ENCODE data around the gene VPS35L.

The VPS35L gene

DNA sequence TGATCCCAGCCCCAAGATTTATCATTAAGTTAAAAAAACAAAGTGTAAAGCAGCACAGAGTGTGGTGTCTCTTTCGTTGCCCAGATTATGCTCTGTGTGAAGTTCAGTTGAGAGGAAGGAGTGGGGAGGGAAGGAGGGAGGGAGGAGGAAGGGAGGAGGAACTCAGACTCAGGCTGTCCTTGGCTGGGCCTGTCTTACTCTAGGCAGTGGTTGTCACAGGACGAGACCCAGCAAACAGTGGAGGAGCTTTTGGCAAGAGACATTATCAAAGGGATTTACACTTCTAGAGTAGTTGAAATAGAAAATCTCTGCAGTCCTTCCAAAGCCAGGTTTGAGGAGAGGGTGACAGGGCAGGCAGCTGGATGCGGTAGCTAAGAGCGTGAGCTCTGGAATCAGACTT lies 134.7 kb downstream of the VPS35L start:
- DNase-seq (ENCODE audit: low spot score) = no peak
- TF ChIP-seq, protein P1, sequence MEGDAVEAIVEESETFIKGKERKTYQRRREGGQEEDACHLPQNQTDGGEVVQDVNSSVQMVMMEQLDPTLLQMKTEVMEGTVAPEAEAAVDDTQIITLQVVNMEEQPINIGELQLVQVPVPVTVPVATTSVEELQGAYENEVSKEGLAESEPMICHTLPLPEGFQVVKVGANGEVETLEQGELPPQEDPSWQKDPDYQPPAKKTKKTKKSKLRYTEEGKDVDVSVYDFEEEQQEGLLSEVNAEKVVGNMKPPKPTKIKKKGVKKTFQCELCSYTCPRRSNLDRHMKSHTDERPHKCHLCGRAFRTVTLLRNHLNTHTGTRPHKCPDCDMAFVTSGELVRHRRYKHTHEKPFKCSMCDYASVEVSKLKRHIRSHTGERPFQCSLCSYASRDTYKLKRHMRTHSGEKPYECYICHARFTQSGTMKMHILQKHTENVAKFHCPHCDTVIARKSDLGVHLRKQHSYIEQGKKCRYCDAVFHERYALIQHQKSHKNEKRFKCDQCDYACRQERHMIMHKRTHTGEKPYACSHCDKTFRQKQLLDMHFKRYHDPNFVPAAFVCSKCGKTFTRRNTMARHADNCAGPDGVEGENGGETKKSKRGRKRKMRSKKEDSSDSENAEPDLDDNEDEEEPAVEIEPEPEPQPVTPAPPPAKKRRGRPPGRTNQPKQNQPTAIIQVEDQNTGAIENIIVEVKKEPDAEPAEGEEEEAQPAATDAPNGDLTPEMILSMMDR (IDR thresholded peaks at IDR 0.05; ENCODE audit: borderline replicate concordance, control extremely low read depth, extremely low read depth, insufficient read depth, missing control alignments) = no peak
- in situ Hi-C loops (cut with MboI; ENCODE audit: low sequenced_read_pairs, unreplicated experiment) = no loop called here

DNA sequence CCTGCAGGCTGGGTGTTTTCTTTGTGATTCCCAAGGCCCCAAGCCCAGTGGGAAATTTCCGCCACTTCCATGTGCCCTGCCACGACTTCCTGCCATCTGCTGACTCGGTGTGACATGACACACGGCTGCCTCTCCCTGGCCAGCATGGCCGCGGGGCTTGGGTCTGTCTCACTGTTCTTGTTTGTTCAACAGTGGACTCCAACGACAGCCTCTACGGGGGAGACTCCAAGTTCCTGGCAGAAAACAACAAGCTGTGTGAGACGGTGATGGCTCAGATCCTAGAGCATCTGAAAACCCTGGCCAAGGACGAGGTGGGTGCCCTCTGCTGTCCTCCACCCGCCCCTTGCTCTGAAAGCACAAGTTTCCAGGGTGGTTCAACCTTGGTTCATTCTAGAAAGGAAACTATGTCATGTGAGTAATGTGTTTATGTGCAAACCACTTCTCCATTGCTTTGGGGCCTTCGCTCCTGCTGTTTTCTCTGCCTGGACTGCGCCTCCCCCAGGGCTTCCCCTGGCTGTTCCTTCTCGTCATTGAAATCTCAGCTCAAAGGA lies 135.7 kb downstream of the VPS35L start:
- TF ChIP-seq, protein P1 (IDR thresholded peaks at IDR 0.05; ENCODE audit: borderline replicate concordance, control extremely low read depth, extremely low read depth, insufficient read depth, missing control alignments) = no peak
- no peak for DNase-seq (ENCODE audit: low spot score)
- in situ Hi-C loops (cut with MboI; ENCODE audit: low sequenced_read_pairs, unreplicated experiment) = no loop called here

DNA sequence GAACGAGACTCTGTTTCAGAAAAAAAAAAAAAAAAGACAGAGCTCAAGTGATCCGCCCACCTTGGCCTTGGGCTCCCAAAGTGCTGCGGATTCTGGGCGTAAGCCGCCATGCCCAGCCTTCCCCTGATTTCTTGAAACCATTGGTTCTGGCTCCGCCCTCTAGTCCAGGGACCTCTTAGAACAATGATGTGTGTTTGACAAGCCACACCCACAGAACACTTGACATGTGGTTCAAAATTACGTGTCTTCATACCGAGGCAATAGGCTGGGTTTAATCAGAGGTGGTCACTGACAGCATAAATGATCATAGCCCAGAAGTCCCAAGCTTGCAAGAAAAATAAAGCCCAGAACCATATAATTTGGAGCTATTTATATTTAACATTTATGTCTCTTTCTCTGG lies 139.5 kb downstream of the VPS35L start:
- TF ChIP-seq, protein P1 (IDR thresholded peaks at IDR 0.05; ENCODE audit: borderline replicate concordance, control extremely low read depth, extremely low read depth, insufficient read depth, missing control alignments) = no peak
- in situ Hi-C loops (cut with MboI; ENCODE audit: low sequenced_read_pairs, unreplicated experiment) = no loop called here
- DNase-seq (ENCODE audit: low spot score) = no peak

DNA sequence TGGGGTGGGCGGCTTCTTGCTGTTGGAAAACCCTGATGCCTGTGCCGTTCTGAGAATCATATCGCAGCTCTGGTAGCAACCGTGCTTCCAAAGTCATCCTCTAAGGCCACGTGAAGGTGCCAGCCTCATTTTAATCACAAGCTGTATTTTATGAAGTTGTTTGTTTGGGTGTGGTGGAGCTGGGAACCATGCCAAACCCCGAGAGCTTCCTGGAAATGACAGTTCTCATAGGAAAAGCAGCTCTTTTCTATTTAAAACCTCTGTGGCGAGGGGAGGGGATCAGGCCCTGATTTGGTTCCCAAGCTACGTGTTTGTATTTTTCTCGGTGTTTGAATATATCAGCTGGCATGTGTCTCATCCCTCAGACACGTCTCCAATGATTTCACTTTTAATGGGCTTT lies 140.8 kb downstream of the VPS35L start:
- in situ Hi-C loops (cut with MboI; ENCODE audit: low sequenced_read_pairs, unreplicated experiment) = no loop called here
- TF ChIP-seq, protein P1 (IDR thresholded peaks at IDR 0.05; ENCODE audit: borderline replicate concordance, control extremely low read depth, extremely low read depth, insufficient read depth, missing control alignments) = no peak
- no peak for DNase-seq (ENCODE audit: low spot score)

DNA sequence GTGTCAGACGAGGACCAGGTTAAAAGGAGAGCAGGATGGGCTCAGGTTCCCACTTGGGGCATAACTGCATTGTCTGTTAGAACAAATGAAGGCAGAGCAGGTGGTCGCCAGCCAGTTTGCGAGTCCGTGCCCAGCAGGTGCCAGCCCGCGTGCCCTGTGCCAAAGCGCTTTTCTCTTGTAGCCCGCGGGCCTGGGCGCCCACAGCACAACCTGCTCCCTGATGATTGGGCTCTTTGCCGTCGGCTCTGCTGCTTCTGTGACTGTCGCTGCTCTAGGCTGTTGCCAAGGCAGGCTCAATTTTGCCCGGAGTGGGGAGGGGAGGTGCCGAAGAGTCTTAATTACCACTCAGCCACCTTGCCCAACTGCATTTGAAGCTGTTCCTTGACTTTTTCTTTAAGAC lies 141.5 kb downstream of the VPS35L start:
- TF ChIP-seq, protein P1 (IDR thresholded peaks at IDR 0.05; ENCODE audit: borderline replicate concordance, control extremely low read depth, extremely low read depth, insufficient read depth, missing control alignments) = no peak
- in situ Hi-C loops (cut with MboI; ENCODE audit: low sequenced_read_pairs, unreplicated experiment) = no loop called here
- no peak for DNase-seq (ENCODE audit: low spot score)

DNA sequence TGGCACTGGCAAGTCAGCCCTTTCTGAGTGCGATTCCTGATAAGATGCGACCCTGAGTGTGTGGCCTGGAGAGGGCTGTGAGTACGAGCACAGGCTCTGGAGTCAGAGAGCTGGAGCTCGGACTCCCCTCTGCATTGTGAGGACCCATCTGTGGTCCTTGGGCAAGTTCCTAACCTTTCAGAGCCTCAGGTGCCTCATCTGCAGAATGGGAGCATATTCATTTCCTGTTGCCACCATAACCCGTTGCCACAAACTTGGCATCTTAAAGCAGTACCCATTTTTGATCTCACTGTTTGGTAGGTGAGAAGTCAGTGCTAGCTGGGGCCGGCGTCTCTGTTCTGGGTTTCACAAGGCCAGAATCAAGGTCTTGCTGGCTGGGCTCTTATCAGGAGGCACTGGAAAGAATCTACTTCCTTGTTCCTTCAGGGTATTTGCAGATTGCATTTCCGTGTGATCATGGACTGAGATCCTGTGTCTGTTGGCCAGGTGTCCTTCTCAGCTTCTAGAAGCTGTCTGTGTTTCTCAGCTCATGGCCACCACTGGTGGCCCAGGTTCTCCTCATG lies 142.3 kb downstream of the VPS35L start:
- in situ Hi-C loops (cut with MboI; ENCODE audit: low sequenced_read_pairs, unreplicated experiment) = no loop called here
- no peak for DNase-seq (ENCODE audit: low spot score)
- TF ChIP-seq, protein P1 (IDR thresholded peaks at IDR 0.05; ENCODE audit: borderline replicate concordance, control extremely low read depth, extremely low read depth, insufficient read depth, missing control alignments) = no peak
